Measurements from ENCODE around the gene IZUMO4.

IZUMO4 gene

GRCh38 chr19:2049741-2050348, 46.9 kb upstream of the IZUMO4 start:
- Mint-ChIP-seq H3K36me3 (ENCODE audit: low read depth) (no peaks in the 10 kb centered on the region), H3K4me3 (peak overlapping the region; percentile 87 to 96 (median 93)), H3K4me1 (peaks cover 5% of the 10 kb centered on the region), H3K27ac (peak overlapping the region; percentile 86 to 96 (median 95)), H3K9me3 (no peaks in the 10 kb centered on the region), H3K27me3 (ENCODE audit: low read depth) (no peaks in the 10 kb centered on the region)
- TF ChIP-seq CTCF (IDR thresholded peaks at IDR 0.05; ENCODE audit: unreplicated experiment in 3 of 3) = no peak

DNA sequence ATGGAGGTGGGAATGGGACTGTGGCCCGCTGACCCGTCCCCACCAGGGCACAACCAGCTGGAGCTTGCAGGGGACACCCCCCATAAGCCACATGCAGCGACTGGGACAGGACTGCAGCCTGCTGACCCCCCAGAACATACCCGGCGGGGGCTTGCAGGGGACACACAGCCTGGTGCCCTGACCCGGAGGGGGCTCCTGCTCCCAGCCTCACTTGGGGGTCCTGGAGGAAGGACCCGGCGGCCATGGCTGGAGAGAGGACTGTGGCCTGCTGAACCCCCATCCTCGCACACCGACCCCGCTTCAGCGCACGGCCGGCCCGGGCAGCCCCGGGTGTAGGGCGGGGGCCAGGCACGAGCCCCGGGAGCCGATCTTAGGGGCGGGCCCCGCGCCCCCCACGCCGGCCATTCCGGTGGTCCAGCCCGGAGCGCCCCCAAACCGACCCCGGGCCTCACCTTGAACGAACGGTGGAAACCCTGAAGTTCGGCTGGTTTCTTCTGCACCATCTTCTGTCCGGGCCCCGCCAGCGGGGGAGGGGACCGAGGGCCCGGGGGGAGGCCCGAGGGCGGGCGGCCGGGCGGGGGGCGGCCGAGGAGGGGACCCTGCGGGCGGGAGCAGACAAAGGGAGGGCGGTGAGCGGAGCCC, 46.2 kb upstream of the IZUMO4 start:
- H3K27ac Mint-ChIP-seq = peak overlapping the region in 1 of 3 experiments; percentile 95
- H3K27me3 Mint-ChIP-seq (ENCODE audit: low read depth) = no peaks in the 10 kb centered on the region
- H3K36me3 Mint-ChIP-seq (ENCODE audit: low read depth) = no peaks in the 10 kb centered on the region
- TF ChIP-seq CTCF (IDR thresholded peaks at IDR 0.05; ENCODE audit: unreplicated experiment in 3 of 3) = no peak
- H3K4me1 Mint-ChIP-seq = peaks cover 7% of the 10 kb centered on the region
- H3K9me3 Mint-ChIP-seq = no peaks in the 10 kb centered on the region
- peak overlapping the region; percentile 87 to 96 (median 93) for H3K4me3 Mint-ChIP-seq

- H3K4me1 Mint-ChIP-seq = peaks cover 10% of the 10 kb centered on the region
- no peaks in the 10 kb centered on the region for H3K9me3 Mint-ChIP-seq
- H3K27me3 Mint-ChIP-seq (ENCODE audit: low read depth) = no peaks in the 10 kb centered on the region
- H3K36me3 Mint-ChIP-seq (ENCODE audit: low read depth) = no peaks in the 10 kb centered on the region
- TF ChIP-seq CTCF (IDR thresholded peaks at IDR 0.05; ENCODE audit: unreplicated experiment in 3 of 3) = peak in 2 of 3 experiments; percentile 20 to 55
- peak within 1 kb of the TSS; percentile 87 to 96 (median 93) for H3K4me3 Mint-ChIP-seq
- peak within 1 kb of the TSS; percentile 86 to 95 (median 88) for H3K27ac Mint-ChIP-seq
These were observed 45.5 kb upstream of the IZUMO4 start, which contains the start of gene MKNK2 for GRCh38 chr19:2050991-2051772. MKNK2 (minus strand) TSS chr19:2051244; CDS start chr19:2050851, 393 bp downstream.

GRCh38 chr19:2051773-2052704, 44.7 kb upstream of the IZUMO4 start:
- Mint-ChIP-seq H3K27me3 (ENCODE audit: low read depth) (no peaks in the 10 kb centered on the region), H3K27ac (peak overlapping the region; percentile 76 to 89 (median 78)), H3K9me3 (no peaks in the 10 kb centered on the region), H3K4me3 (peak overlapping the region; percentile 81 to 86 (median 82)), H3K36me3 (ENCODE audit: low read depth) (no peaks in the 10 kb centered on the region), H3K4me1 (peaks cover 10% of the 10 kb centered on the region)
- TF ChIP-seq CTCF (IDR thresholded peaks at IDR 0.05; ENCODE audit: unreplicated experiment in 3 of 3) = no peak

DNA sequence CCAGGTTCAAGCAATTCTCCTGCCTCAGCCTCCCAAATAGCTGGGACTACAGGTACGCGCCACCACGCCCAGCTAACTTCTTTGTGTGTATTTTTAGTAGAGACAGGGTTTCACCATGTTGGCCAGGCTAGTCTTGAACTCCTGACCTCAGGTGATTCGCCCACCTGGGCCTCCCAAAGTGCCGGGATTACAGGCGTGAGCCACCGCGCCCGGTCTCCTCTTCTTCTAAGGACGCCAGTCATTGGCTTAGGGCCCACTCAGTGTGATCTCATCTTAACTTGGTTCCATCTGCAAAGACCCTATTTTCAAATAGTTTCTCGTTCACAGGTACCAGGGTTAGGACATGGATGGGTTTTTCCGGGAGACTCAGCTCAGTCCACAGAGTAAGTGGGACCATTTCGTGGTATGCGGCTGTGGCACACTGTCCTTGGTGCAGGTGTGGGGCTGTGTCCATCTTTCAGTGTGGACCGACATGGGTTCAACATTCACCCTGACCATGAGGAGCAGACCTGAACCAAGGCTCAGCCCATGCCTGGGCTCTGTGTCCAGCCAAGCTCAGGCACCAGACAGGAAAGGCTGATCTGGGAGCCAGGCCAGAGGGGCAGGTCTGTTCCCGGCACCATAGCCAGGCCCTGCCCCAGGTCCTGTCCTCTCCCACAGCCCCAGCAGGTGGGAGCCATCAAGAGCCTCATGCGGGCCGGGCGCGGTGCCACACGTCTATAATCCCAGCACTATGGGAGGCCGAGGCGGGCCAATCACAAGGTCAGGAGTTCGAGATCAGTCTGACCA, 42.9 kb upstream of the IZUMO4 start:
- Mint-ChIP-seq H3K4me3 (peak overlapping the region; percentile 37 to 46 (median 40)), H3K36me3 (ENCODE audit: low read depth) (no peaks in the 10 kb centered on the region), H3K9me3 (no peaks in the 10 kb centered on the region), H3K27me3 (ENCODE audit: low read depth) (no peaks in the 10 kb centered on the region), H3K27ac (peak overlapping the region in 2 of 3 experiments; percentile 76 to 91), H3K4me1 (peaks cover 10% of the 10 kb centered on the region)
- TF ChIP-seq CTCF (IDR thresholded peaks at IDR 0.05; ENCODE audit: unreplicated experiment in 3 of 3) = no peak
